GM12878 (cell line): ENCODE data around the gene KIF5C. TPM values are rescaled to one million over a fixed set of nuclear protein-coding genes. Genes with fewer than 3 reads are reported as not detected.

Experiments used
- ATAC-seq: fragments of 200-7000 bp; cut with Tn5 transposase; 3 replicates; pipeline ENCODE4 v1.9.1; 2020; ENCODE audit warnings: mild to moderate bottlenecking, moderate library complexity
- BruUV-seq: library from RNA; stranded (reverse); fragments of 400-500 nt; replicated peaks from 2 replicates; lab custom pipeline; 2021; lab: Mats Ljungman, UMichigan
- CTCF ChIA-PET: fragments of 300-600 bp; sonication (Branson Sonifier 250); formaldehyde crosslinking; extraction: SDS; loops from one replicate; lab custom pipeline; 2021; ENCODE audit warnings: inconsistent platforms; lab: Yijun Ruan, JAX
- POLR2A ChIA-PET: fragments of 350-600 bp; formaldehyde crosslinking; extraction: SDS; loops from one replicate; lab custom pipeline; 2021; ENCODE audit warnings: inconsistent platforms; lab: Charles Lee
- RAD21 ChIA-PET: fragments of 300-600 bp; sonication (Branson Sonifier 250); formaldehyde crosslinking; loops from one replicate; lab custom pipeline; 2023; ENCODE audit warnings: antibody characterized with exemption; ENCODE audit not compliant: unreplicated experiment; lab: Charles Lee
- SMC1A ChIA-PET: fragments of 300-600 bp; sonication (Branson Sonifier 250); formaldehyde crosslinking; loops from one replicate; lab custom pipeline; 2023; ENCODE audit not compliant: unreplicated experiment, uncharacterized antibody; lab: Charles Lee
- DNase-seq: peaks from one replicate; pipeline ENCODE4 v3.0.0-alpha.2; 2011; ENCODE audit warnings: low read depth, low spot score
- FAIRE-seq: peaks from 3 replicates; lab custom pipeline; 2011; peaks lifted over from hg19 to GRCh38; lab: Jason Lieb, UNC
- H2AFZ ChIP-seq: 2 replicates; pipeline ENCODE4 v1.6.0; 2011; ENCODE audit warnings: low read depth, low read length, control low read depth; ENCODE audit not compliant: control insufficient read depth
- H3K27ac ChIP-seq: 2 replicates; pipeline ENCODE4 v1.5.1; 2011; ENCODE audit warnings: control low read depth; ENCODE audit not compliant: control insufficient read depth, insufficient read depth
- H3K27me3 ChIP-seq, 2 experiments: replicated peaks in 1 of 2; 2 replicates each; pipeline versions ENCODE4 v1.6.0 to v1.6.1; 2011; ENCODE audit warnings: low read length in 1 of 2; ENCODE audit not compliant: control insufficient read depth in 2 of 2, insufficient read depth in 2 of 2
- H3K36me3 ChIP-seq, 2 experiments: 2 replicates each; pipeline ENCODE4 v1.5.1; 2011; ENCODE audit warnings: low read length in 1 of 2; ENCODE audit not compliant: control insufficient read depth in 2 of 2, insufficient read depth in 2 of 2
- H3K4me1 ChIP-seq: 2 replicates; pipeline ENCODE4 v1.6.1; 2011; ENCODE audit warnings: mild to moderate bottlenecking, low read length, moderate library complexity, mixed read lengths; ENCODE audit not compliant: control insufficient read depth, insufficient read depth
- H3K4me2 ChIP-seq: 2 replicates; pipeline ENCODE4 v1.6.0; 2011; ENCODE audit warnings: control low read depth; ENCODE audit not compliant: control insufficient read depth, insufficient read depth
- H3K4me3 ChIP-seq: fragments of 200-600 bp; sonication (generic); 2 replicates; pipeline ENCODE4 v1.5.1; 2016
- H3K79me2 ChIP-seq: 2 replicates; pipeline ENCODE4 v1.6.0; 2011; ENCODE audit warnings: low read length; ENCODE audit not compliant: control insufficient read depth, insufficient read depth
- H3K9ac ChIP-seq: 2 replicates; pipeline ENCODE4 v1.8.0; 2011; ENCODE audit warnings: low read length, control low read depth, mixed read lengths; ENCODE audit not compliant: control insufficient read depth, insufficient read depth
- H3K9me3 ChIP-seq: replicated peaks from 3 replicates; pipeline ENCODE4 v1.5.1; 2011; ENCODE audit warnings: mild to moderate bottlenecking, low read length; ENCODE audit not compliant: control insufficient read depth, insufficient read depth
- H4K20me1 ChIP-seq: 2 replicates; pipeline ENCODE4 v1.6.0; 2011; ENCODE audit not compliant: control insufficient read depth, insufficient read depth
- CHD4 ChIP-seq: fragments of 200-600 bp; sonication (generic); IDR thresholded peaks from 2 replicates; pipeline ENCODE4 v1.6.1; 2016; ENCODE audit warnings: mild to moderate bottlenecking
- EP300 ChIP-seq, 2 experiments: fragments of 150-350 bp in 1 of 2; IDR thresholded peaks; 2 replicates each; pipeline ENCODE4 v1.6.1; 2011 to 2012; ENCODE audit warnings: low read depth in 2 of 2, low read length in 2 of 2, borderline replicate concordance in 1 of 2, improper control_type of control experiment in 1 of 2, inconsistent platforms in 1 of 2; ENCODE audit not compliant: control insufficient read depth in 1 of 2
- FOS ChIP-seq: IDR thresholded peaks from 3 replicates; pipeline ENCODE4 v1.6.1; 2011; ENCODE audit warnings: borderline replicate concordance; ENCODE audit not compliant: insufficient read length; ENCODE audit errors: extremely low read depth
- GATAD2B ChIP-seq: fragments of 450-650 bp; conservative IDR thresholded peaks from 2 replicates; pipeline ENCODE4 v1.6.1; 2017; ENCODE audit warnings: low read depth, mild to moderate bottlenecking, moderate library complexity
- JUNB ChIP-seq: IDR thresholded peaks from 2 replicates; pipeline ENCODE4 v1.6.1; 2016; ENCODE audit warnings: antibody characterized with exemption, mild to moderate bottlenecking
- NR2C2 ChIP-seq: IDR thresholded peaks from 2 replicates; pipeline ENCODE4 v1.6.1; 2011; ENCODE audit warnings: borderline replicate concordance, low read depth; ENCODE audit not compliant: control insufficient read depth, insufficient read length
- POLR2AphosphoS2 ChIP-seq: IDR thresholded peaks from 2 replicates; pipeline ENCODE4 v1.6.1; 2011; ENCODE audit warnings: low read depth, mild to moderate bottlenecking, low read length, improper control_type of control experiment, moderate library complexity
- RAD21 ChIP-seq: IDR thresholded peaks from 2 replicates; pipeline ENCODE4 v1.6.1; 2011; ENCODE audit warnings: mild to moderate bottlenecking, low read depth, low read length, moderate library complexity; ENCODE audit not compliant: insufficient read depth
- RCOR1 ChIP-seq: conservative IDR thresholded peaks from 2 replicates; pipeline ENCODE4 v1.6.1; 2012; ENCODE audit warnings: low read depth, low read length, improper control_type of control experiment
- SIN3A ChIP-seq: IDR thresholded peaks from 2 replicates; pipeline ENCODE4 v1.6.1; 2012; ENCODE audit warnings: low read depth, low read length, improper control_type of control experiment
- SMAD1 ChIP-seq: fragments of 450-650 bp; IDR thresholded peaks from 2 replicates; pipeline ENCODE4 v1.6.1; 2018; ENCODE audit warnings: mild to moderate bottlenecking, low read depth; ENCODE audit not compliant: partially characterized antibody
- WGBS: methylation state at CpG from one replicate; pipeline ENCODE4 v1.1.6; 2016; ENCODE audit warnings: low lambda C conversion rate; ENCODE audit not compliant: insufficient replicate concordance, insufficient coverage; ENCODE audit errors: missing lambda C conversion rate; 5-methylcytosine and 5-hydroxymethylcytosine counted together
- in situ Hi-C: fragments of 300-500 bp; cut with MboI; formaldehyde crosslinking; loops from 9 replicates; pipeline ENCODE4 v1.14.3; 2018; ENCODE audit warnings: mixed read lengths
- intact Hi-C: fragments of 100-400 bp; cut with micrococcal nuclease; formaldehyde crosslinking; loops from one replicate; pipeline ENCODE4 v1.14.2; 2022; ENCODE audit not compliant: unreplicated experiment
- polyA plus RNA-seq, 11 experiments: library from polyadenylated mRNA; depleted of rRNA in 4 of 11; unstranded in 6 of 11; stranded (reverse) in 5 of 11; fragments of >200 nt; fragmentation: Nextera tagmentation in 4 of 11; fragmentation: Illumina TruSeq in 1 of 11; extraction: Ambion mirVana in 4 of 11; extraction: Trizol in 1 of 11; gene quantifications; 1 replicate in 1 of 11; 2 replicates in 10 of 11; pipeline versions ENCODE4 v1.2.1 to v1.2.3, GENCODE V29; 2011 to 2016; ENCODE audit warnings: inconsistent platforms in 2 of 11, missing spikeins in 2 of 11, low read depth in 1 of 11
- total RNA-seq, 4 experiments: library from RNA; depleted of rRNA in 3 of 4; stranded (reverse); fragments of >200 nt in 3 of 4; fragmentation: Illumina TruSeq in 1 of 4; extraction: Trizol in 1 of 4; gene quantifications; 2 replicates each; pipeline versions ENCODE4 v1.2.1 to v1.2.3, GENCODE V29; 2013 to 2021
- TF ChIP-seq, protein P1 (sequence below): fragments of 450-650 bp; IDR thresholded peaks from 2 replicates; pipeline ENCODE4 v1.6.1; 2014; ENCODE audit warnings: mild to moderate bottlenecking
- TF ChIP-seq, protein P2 (sequence below), 3 experiments: IDR thresholded peaks in 2 of 3; conservative IDR thresholded peaks in 1 of 3; 2 replicates each; pipeline ENCODE4 v1.5.1; 2011; ENCODE audit warnings: low read depth in 3 of 3, low read length in 3 of 3, mild to moderate bottlenecking in 3 of 3, control low read depth in 2 of 3, moderate library complexity in 2 of 3, inconsistent platforms in 1 of 3, mixed read lengths in 1 of 3; ENCODE audit not compliant: control insufficient read depth in 2 of 3, insufficient read depth in 1 of 3; ENCODE audit errors: extremely low read depth in 1 of 3

The KIF5C gene
- total and polyA plus RNA-seq, 10 of the 15 experiments (the other 5 are each of a cell fraction or from before 2014, with no cell fraction given) = 0.08 to 0.49 (median 0.24) TPM

DNA sequence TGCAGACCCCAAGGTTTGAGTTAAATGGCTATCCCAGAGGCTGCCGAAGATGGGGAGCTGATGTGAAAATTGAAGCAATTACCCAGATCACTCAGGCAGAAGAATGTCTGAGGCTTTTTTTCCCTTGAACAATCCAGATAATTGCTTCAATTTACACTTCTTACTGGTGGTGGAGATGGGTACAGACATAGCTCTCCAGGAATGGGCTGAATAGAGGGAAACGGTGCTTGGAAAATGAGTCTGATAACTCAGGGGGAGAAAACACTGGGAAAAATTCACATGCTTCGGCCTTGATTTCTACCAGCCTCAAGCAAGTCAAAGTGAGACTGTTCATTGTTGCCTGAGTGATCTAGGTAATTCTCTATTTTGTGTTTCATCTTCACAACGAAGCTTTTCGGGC is 9.5 kb upstream of the KIF5C start:
- Histone ChIP-seq H3K4me2 (no peak overlapping the region), H2AFZ (no peak overlapping the region), H3K9me3 (no peaks in the 10 kb centered on the region), H3K9ac (no peak overlapping the region), H4K20me1 (no peaks in the 10 kb centered on the region), H3K4me3 (no peak overlapping the region), H3K79me2 (no peaks in the 10 kb centered on the region), H3K27ac (no peak overlapping the region), H3K36me3 (no peaks in the 10 kb centered on the region), H3K4me1 (no peaks in the 10 kb centered on the region), H3K27me3 (0 out of 4 replicates have a peak, but pooled peaks cover 0 to 2% of the 10 kb centered on the region in 2 experiments)
- intact Hi-C loops = no loop called here
- BruUV-seq = no TSS peak
- CTCF ChIA-PET = no interaction called here
- POLR2A ChIA-PET = interaction anchor here (0.5 kb wide), 1 partner anchor 1242 kb away, joined by 3 read pairs; no protein-coding TSS in a partner anchor
- in situ Hi-C loops = no loop called here
- WGBS = 33% methylated on average over 5 of the region's 5 CpGs
- ATAC-seq = no peak
- RAD21 ChIA-PET = no interaction called here
- TF ChIP-seq RCOR1 (no peak), GATAD2B (no peak), FOS (no peak), POLR2AphosphoS2 (no peak), CHD4 (no peak), NR2C2 (no peak), JUNB (no peak), EP300 (IDR thresholded peaks at IDR 0.05; ENCODE audit: borderline replicate concordance in 1 of 2, control insufficient read depth in 1 of 2, low read depth in 2 of 2, low read length in 2 of 2) (no peak), SIN3A (no peak), SMAD1 (no peak), RAD21 (no peak)
- TF ChIP-seq, protein P1, sequence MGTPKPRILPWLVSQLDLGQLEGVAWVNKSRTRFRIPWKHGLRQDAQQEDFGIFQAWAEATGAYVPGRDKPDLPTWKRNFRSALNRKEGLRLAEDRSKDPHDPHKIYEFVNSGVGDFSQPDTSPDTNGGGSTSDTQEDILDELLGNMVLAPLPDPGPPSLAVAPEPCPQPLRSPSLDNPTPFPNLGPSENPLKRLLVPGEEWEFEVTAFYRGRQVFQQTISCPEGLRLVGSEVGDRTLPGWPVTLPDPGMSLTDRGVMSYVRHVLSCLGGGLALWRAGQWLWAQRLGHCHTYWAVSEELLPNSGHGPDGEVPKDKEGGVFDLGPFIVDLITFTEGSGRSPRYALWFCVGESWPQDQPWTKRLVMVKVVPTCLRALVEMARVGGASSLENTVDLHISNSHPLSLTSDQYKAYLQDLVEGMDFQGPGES = no peak
- TF ChIP-seq, protein P2, sequence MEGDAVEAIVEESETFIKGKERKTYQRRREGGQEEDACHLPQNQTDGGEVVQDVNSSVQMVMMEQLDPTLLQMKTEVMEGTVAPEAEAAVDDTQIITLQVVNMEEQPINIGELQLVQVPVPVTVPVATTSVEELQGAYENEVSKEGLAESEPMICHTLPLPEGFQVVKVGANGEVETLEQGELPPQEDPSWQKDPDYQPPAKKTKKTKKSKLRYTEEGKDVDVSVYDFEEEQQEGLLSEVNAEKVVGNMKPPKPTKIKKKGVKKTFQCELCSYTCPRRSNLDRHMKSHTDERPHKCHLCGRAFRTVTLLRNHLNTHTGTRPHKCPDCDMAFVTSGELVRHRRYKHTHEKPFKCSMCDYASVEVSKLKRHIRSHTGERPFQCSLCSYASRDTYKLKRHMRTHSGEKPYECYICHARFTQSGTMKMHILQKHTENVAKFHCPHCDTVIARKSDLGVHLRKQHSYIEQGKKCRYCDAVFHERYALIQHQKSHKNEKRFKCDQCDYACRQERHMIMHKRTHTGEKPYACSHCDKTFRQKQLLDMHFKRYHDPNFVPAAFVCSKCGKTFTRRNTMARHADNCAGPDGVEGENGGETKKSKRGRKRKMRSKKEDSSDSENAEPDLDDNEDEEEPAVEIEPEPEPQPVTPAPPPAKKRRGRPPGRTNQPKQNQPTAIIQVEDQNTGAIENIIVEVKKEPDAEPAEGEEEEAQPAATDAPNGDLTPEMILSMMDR (IDR thresholded peaks at IDR 0.05 in 2 of 3, conservative IDR thresholded peaks at IDR 0.05 in 1 of 3; ENCODE audit: control insufficient read depth in 2 of 3, extremely low read depth in 1 of 3, insufficient read depth in 1 of 3, low read depth in 3 of 3, low read length in 3 of 3) = no peak
- no peak for DNase-seq
- no peak for FAIRE-seq
- SMC1A ChIA-PET = no interaction called here
